ENCODE measurements around the gene IFI30.

DNA sequence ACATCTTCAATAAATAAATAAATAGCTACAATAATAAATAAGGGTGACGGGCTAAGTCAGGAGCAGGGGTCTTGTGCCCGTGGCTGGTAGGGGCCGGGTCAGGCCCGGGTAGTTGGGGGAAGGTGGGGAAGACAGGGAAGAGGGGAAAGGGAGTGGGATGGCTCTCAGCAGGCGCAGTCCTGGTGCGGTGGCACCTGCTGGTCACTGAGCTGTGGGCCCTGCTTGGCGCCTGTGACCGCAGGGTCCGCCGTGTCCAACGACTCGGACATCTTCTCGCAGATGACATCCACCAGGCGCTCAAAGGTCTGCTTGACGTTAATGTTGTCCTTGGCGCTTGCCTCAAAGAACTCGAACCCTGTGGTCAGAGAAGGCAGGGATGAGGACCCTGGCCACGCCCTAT lies 23.7 kb downstream of the IFI30 start:
- TF ChIP-seq EZH2 (IDR thresholded peaks at IDR 0.05; ENCODE audit: low read depth, unreplicated experiment) (no peak), POLR2AphosphoS5 (IDR thresholded peaks at IDR 0.05; ENCODE audit: low read depth) (no peak), REST (IDR thresholded peaks at IDR 0.05; ENCODE audit: unreplicated experiment) (no peak), JUNB (IDR thresholded peaks at IDR 0.05; ENCODE audit: unreplicated experiment) (no peak), EZH2phosphoT487 (IDR thresholded peaks at IDR 0.05; ENCODE audit: unreplicated experiment) (no peak), ZNF114 (CRISPR knock-in tag; IDR thresholded peaks at IDR 0.05) (no peak), CREB1 (CRISPR knock-in tag; IDR thresholded peaks at IDR 0.05; ENCODE audit: low read depth) (no peak), NANOG (IDR thresholded peaks at IDR 0.05; ENCODE audit: borderline replicate concordance) (no peak), STAT1 (IDR thresholded peaks at IDR 0.05; ENCODE audit: unreplicated experiment) (no peak), ZNF331 (CRISPR knock-in tag; IDR thresholded peaks at IDR 0.05; ENCODE audit: low read depth) (no peak)
- TF ChIP-seq, protein P1, sequence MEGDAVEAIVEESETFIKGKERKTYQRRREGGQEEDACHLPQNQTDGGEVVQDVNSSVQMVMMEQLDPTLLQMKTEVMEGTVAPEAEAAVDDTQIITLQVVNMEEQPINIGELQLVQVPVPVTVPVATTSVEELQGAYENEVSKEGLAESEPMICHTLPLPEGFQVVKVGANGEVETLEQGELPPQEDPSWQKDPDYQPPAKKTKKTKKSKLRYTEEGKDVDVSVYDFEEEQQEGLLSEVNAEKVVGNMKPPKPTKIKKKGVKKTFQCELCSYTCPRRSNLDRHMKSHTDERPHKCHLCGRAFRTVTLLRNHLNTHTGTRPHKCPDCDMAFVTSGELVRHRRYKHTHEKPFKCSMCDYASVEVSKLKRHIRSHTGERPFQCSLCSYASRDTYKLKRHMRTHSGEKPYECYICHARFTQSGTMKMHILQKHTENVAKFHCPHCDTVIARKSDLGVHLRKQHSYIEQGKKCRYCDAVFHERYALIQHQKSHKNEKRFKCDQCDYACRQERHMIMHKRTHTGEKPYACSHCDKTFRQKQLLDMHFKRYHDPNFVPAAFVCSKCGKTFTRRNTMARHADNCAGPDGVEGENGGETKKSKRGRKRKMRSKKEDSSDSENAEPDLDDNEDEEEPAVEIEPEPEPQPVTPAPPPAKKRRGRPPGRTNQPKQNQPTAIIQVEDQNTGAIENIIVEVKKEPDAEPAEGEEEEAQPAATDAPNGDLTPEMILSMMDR (conservative IDR thresholded peaks at IDR 0.05; ENCODE audit: low read depth in 2 of 2), result no peak
- TF ChIP-seq, protein P2, sequence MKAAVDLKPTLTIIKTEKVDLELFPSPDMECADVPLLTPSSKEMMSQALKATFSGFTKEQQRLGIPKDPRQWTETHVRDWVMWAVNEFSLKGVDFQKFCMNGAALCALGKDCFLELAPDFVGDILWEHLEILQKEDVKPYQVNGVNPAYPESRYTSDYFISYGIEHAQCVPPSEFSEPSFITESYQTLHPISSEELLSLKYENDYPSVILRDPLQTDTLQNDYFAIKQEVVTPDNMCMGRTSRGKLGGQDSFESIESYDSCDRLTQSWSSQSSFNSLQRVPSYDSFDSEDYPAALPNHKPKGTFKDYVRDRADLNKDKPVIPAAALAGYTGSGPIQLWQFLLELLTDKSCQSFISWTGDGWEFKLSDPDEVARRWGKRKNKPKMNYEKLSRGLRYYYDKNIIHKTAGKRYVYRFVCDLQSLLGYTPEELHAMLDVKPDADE (IDR thresholded peaks at IDR 0.05), result no peak
- TF ChIP-seq, protein P3, sequence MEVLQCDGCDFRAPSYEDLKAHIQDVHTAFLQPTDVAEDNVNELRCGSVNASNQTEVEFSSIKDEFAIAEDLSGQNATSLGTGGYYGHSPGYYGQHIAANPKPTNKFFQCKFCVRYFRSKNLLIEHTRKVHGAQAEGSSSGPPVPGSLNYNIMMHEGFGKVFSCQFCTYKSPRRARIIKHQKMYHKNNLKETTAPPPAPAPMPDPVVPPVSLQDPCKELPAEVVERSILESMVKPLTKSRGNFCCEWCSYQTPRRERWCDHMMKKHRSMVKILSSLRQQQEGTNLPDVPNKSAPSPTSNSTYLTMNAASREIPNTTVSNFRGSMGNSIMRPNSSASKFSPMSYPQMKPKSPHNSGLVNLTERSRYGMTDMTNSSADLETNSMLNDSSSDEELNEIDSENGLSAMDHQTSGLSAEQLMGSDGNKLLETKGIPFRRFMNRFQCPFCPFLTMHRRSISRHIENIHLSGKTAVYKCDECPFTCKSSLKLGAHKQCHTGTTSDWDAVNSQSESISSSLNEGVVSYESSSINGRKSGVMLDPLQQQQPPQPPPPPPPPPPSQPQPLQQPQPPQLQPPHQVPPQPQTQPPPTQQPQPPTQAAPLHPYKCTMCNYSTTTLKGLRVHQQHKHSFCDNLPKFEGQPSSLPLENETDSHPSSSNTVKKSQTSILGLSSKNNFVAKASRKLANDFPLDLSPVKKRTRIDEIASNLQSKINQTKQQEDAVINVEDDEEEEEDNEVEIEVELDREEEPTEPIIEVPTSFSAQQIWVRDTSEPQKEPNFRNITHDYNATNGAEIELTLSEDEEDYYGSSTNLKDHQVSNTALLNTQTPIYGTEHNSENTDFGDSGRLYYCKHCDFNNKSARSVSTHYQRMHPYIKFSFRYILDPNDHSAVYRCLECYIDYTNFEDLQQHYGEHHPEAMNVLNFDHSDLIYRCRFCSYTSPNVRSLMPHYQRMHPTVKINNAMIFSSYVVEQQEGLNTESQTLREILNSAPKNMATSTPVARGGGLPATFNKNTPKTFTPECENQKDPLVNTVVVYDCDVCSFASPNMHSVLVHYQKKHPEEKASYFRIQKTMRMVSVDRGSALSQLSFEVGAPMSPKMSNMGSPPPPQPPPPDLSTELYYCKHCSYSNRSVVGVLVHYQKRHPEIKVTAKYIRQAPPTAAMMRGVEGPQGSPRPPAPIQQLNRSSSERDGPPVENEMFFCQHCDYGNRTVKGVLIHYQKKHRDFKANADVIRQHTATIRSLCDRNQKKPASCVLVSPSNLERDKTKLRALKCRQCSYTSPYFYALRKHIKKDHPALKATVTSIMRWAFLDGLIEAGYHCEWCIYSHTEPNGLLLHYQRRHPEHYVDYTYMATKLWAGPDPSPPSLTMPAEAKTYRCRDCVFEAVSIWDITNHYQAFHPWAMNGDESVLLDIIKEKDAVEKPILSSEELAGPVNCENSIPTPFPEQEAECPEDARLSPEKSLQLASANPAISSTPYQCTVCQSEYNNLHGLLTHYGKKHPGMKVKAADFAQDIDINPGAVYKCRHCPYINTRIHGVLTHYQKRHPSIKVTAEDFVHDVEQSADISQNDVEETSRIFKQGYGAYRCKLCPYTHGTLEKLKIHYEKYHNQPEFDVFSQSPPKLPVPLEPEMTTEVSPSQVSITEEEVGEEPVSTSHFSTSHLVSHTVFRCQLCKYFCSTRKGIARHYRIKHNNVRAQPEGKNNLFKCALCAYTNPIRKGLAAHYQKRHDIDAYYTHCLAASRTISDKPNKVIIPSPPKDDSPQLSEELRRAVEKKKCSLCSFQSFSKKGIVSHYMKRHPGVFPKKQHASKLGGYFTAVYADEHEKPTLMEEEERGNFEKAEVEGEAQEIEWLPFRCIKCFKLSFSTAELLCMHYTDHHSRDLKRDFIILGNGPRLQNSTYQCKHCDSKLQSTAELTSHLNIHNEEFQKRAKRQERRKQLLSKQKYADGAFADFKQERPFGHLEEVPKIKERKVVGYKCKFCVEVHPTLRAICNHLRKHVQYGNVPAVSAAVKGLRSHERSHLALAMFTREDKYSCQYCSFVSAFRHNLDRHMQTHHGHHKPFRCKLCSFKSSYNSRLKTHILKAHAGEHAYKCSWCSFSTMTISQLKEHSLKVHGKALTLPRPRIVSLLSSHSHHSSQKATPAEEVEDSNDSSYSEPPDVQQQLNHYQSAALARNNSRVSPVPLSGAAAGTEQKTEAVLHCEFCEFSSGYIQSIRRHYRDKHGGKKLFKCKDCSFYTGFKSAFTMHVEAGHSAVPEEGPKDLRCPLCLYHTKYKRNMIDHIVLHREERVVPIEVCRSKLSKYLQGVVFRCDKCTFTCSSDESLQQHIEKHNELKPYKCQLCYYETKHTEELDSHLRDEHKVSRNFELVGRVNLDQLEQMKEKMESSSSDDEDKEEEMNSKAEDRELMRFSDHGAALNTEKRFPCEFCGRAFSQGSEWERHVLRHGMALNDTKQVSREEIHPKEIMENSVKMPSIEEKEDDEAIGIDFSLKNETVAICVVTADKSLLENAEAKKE (CRISPR knock-in tag; IDR thresholded peaks at IDR 0.05), result no peak

Measured in GM23338 (cell line).